GM19328 (cell line): Measurements from ENCODE around the gene ZFYVE1.
"Not testable (repeated sequence)": the region's sequence is repeated elsewhere in the genome, so short reads cannot be mapped to it uniquely, and the experiment has no call there.

ENCODE experiments used
- ATAC-seq: cut with Tn5 transposase; IDR thresholded peaks from one replicate; pipeline ENCODE4 v1.9.1; 2021; ENCODE audit warnings: mild to moderate bottlenecking, moderate library complexity; ENCODE audit not compliant: unreplicated experiment

The ZFYVE1 gene

GRCh38 chr14:72961579-72962335 lies 65.1 kb downstream of the ZFYVE1 start:
- no peak for ATAC-seq

- ATAC-seq: not testable (repeated sequence)
Observed at GRCh38 chr14:72961016-72961415, 65.9 kb downstream of the ZFYVE1 start.

GRCh38 chr14:72958548-72958947 lies 68.4 kb downstream of the ZFYVE1 start:
- no peak for ATAC-seq

GRCh38 chr14:72957213-72957612 lies 69.7 kb downstream of the ZFYVE1 start:
- ATAC-seq: no peak

DNA sequence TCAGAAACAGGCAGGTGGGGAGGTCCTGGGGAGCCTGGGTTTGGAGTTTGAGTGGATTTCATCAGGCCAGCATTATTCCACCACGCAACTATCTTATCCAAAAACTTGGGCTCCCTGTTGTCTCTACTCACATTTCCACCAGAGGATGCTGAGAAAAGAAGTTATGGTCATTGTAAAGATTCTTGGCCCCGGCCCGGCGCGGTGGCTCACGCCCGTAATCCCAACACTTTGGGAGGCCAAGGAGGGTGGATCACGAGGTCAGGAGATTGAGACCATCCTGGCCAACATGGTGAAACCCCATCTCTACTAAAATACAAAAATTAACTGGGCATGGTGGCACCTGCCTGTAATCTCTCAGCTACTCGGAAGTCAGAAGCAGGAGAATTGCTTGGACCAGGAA lies 70.2 kb downstream of the ZFYVE1 start:
- not testable (repeated sequence) for ATAC-seq

- no peak for ATAC-seq
Observed at GRCh38 chr14:72952171-72952570, 74.7 kb downstream of the ZFYVE1 start.

DNA sequence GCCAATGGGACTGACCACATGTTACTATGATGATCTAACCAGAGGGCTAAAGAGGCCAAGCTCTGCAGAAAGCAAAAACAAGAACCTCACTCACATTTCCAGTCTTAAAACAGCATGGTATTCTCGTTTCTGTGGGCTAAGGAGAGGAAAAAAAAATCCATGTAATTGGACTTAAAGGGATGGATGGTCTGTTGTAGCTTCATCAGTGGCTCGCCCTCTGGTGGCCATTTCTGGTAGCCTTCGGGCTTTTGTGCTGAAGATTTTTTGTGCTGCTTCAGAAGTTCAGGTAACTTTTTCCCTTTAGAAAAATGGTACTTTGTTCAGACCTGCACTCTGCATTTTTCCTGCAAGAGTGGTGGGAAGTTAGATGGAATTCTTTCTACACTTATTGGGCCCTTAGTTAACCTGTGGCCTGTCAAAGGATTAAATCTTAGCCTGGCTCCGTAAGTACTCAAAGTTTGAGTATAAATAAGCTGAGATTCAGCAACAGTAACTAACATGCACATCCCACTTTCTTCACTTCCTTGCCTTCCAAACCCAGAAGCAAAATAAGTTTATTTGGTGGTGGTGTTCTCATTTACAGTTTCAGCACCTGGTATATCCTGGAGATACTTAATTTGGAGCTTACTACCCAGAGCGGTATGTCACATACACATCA lies 78.3 kb downstream of the ZFYVE1 start:
- ATAC-seq: no peak

- no peak for ATAC-seq
Observed at GRCh38 chr14:72947366-72948160, 79.3 kb downstream of the ZFYVE1 start.

DNA sequence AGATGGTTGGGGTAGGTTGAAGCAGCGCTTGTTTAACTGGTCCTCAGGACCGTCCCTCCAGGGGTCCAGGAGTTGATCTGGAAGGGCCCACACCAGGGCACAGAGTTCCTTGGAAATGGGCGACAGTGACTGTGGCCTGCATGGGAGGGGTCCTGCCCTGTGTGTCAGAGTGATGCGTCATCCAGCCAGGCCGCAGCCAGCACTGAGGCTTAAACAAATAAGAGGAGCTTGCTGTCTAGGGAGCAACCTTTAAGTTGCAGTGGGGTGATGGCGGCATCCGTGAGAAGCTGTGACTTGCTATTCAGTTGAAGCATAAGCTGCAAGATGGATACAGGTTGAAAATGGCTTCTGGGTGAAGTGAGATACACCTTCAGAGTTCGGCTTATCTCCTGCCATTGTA lies 80.4 kb downstream of the ZFYVE1 start:
- no peak for ATAC-seq

DNA sequence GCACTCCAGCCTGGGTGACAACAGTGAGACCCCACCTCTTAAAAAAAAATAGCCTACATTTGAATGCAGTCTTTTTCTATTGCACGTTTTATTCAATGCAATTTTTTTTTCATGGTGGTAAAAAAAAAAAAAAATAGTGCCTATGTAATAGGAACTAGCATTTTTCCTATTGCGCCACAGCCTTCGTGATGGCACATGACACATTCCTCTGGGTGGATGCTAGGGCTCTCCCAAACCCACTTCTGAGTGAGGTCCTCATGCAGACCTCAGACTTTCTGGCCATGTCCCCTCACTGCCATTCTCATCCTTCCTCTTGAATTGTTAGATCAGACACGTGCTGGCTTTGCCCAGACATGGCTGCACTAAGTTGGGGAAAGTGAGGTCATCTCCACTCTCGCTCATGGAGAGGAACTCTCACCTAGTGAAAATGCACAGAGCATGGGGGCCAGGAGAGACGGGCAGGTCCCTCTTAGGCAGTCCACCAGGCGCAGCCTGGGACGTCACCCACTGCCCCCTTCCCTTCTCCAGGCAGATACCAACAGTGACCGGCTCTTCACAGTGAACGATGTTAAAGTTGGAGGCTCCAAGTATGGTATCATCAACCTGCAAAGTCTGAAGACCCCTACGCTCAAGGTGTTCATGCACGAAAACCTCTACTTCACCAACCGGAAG lies 81.4 kb downstream of the ZFYVE1 start:
- no peak for ATAC-seq

- no peak for ATAC-seq
Observed at GRCh38 chr14:72943876-72944430, 83.0 kb downstream of the ZFYVE1 start.

GRCh38 chr14:72942934-72943333 lies 84.0 kb downstream of the ZFYVE1 start:
- no peak for ATAC-seq

DNA sequence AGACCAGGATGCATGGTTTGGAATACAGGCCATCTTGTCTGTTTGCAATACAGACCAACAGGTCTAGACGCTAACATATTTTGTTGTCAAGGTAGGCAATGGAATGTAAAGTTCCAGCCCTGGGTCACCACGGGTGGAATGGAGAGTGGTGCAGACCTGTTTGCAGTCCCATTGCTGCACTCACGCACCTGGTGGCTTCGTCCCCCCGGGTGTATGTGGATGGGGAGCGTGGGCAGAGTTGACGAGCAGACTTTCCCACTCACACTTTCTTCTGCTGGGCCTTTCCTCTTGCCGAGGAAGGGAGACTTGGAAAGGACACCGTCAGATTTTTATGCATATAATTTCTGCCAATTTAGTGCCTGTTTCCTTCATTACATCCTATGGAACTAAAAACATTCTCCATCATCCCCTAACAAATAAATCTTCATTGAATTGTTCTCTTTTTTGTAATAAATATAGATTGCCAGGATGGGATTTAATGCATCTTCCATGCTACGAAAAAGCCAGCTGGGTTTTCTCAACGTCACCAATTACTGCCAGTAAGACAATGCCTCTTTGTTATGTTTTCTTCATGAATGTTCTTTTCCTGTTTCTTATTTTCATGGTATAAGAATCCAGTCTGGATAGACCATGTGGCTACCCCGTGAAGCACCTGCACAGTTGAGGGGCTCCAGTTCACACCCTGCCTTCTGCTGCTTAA lies 85.5 kb downstream of the ZFYVE1 start:
- ATAC-seq: no peak

GRCh38 chr14:72939630-72940029 lies 87.3 kb downstream of the ZFYVE1 start:
- ATAC-seq: no peak

DNA sequence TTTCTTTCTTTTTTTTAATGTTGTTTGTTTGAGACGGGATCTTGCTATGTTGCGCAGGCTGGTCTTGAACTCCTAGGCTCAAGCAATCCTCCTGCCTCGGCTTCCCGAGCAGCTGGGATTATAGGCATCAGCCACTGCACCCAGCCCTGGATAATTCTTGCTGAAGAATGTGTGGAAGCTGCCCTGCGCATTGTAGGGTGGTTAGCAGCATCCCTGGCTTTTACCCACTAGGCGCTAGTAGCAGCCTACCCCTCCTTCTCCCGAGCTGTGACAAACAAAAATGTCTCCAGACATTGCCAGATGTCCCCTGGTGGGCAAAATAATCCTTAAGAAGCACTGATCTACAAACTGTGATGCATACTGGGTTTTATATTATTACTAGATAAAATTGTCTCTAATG lies 94.0 kb downstream of the ZFYVE1 start:
- ATAC-seq: no peak

DNA sequence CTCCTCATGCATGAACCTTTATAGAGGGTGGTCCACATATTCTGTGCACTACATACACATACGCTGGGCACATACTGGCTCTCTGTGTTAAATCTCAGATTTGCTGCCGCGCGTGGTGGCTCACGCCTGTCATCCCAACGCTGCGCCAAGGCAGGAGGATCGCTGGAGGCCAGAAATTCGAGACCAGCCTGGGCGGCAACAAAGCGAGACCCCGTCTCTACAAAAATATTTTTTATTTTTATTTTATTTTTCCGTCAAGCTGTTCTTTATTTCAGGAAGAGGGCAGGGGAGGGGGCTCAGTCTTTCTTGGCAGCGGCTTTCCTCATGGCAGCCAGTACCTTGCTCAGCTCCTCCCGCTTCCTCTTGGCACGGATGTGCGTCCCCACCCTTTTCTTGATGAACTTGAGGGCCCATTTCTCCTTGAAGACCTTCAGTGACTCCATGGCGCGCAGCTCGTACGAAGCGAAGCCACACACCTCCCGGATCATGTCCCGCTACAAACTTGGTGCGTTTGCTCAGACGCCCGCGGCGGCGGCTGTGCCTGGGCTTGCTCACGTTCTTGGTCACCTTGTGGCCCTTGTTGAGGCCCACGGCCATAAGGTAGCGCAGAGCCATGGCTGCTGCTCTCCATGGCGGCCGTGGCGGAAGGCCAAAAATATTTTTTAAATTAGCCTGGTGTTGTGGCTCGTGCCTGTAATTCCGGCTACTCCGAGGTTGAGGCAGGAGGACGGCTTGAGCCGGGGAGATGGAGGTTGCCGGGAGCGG lies 97.4 kb downstream of the ZFYVE1 start:
- ATAC-seq: no peak

DNA sequence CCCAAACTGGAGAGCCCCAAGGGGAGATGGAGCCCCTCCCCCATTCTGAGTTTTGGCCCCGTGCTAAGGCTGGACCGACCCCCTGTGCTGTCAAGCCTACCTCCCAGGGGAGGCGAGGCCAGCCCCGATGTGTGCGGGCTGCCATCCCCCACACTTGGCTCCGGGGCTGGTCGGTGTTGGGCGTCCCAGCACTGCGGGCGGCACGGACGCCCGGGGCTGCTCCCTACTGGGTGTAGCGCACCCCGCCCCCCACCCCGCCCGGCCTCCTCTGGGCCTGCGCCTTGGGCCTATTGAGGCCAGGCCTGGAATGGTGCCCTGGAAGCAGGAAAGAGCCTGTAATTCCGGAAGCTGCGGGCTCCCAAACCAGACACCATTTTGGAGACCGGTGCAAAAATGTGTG lies 98.0 kb downstream of the ZFYVE1 start:
- ATAC-seq: no peak

GRCh38 chr14:72926292-72927028 lies 100.4 kb downstream of the ZFYVE1 start, which contains the start of gene DCAF4:
DCAF4 (plus strand) TSS chr14:72926464; CDS start chr14:72937979, 11,515 bp downstream.
- peak; percentile 96 for ATAC-seq

DNA sequence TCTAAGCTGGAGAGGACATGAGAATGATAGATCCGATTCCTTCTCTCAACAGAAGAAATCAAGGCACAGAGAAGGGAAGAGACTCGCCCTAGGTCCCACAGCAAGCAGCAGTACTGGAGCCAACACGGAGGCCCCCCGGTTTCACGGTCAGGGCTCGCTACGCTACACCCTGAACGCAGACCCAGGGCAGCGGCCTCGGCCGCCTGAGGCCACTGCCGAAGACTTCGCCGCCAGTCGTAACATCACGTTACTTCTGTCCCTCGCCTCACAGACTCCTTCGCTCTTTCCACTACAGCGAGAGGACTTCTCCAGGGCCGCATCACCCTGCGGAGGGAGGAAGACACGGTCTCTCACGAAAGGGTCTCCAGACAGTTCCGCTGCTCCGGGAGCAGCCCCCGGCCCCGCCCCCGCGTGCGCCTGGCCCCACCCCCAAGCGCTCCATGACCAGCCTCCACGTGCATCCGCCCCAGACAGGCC lies 101.1 kb downstream of the ZFYVE1 start:
- peak; percentile 9 for ATAC-seq
